Type B pancreatic cell (in vitro differentiated cells): ENCODE data around the gene NUBPL. TPM values are rescaled to one million over a fixed set of nuclear protein-coding genes. Genes with fewer than 3 reads are reported as not detected.

Experiments
- DNase-seq: peaks from one replicate; pipeline ENCODE4 v3.0.0; 2021; ENCODE audit warnings: mixed read lengths; ENCODE audit not compliant: unreplicated experiment; ENCODE audit errors: extremely low spot score
- H3K27ac Mint-ChIP-seq: 2 replicates; pipeline ENCODE4 v1.8.0; 2021; ENCODE audit warnings: mild to moderate bottlenecking, mixed read lengths
- H3K27me3 Mint-ChIP-seq: 2 replicates; pipeline ENCODE4 v1.8.0; 2021; ENCODE audit warnings: mixed read lengths
- H3K36me3 Mint-ChIP-seq: 2 replicates; pipeline ENCODE4 v1.8.0; 2021; ENCODE audit warnings: mixed read lengths
- H3K4me1 Mint-ChIP-seq: one replicate; pipeline ENCODE4 v1.8.0; 2021; ENCODE audit warnings: mixed read lengths; ENCODE audit not compliant: unreplicated experiment
- H3K4me3 Mint-ChIP-seq: 2 replicates; pipeline ENCODE4 v1.8.0; 2021; ENCODE audit warnings: mild to moderate bottlenecking, mixed read lengths
- H3K9me3 Mint-ChIP-seq: 2 replicates; pipeline ENCODE4 v1.8.0; 2021; ENCODE audit warnings: mixed read lengths
- CTCF ChIP-seq: fragments of 200-600 bp; sonication (generic); conservative IDR thresholded peaks from 2 replicates; pipeline ENCODE4 v1.5.0; 2021; ENCODE audit warnings: antibody characterized with exemption, mild to moderate bottlenecking
- total RNA-seq: library from RNA; stranded (reverse); gene quantifications from 2 replicates; pipeline ENCODE4 v1.2.1, GENCODE V29; 2021; ENCODE audit warnings: low replicate concordance

The NUBPL gene
- total RNA-seq, 1 donor from 2014 or later, result 16.5 TPM

GRCh38 chr14:31582836-31583452 is 21.7 kb downstream of the NUBPL start:
- H3K27me3 Mint-ChIP-seq, result no peaks in the 10 kb centered on the region
- TF ChIP-seq CTCF, result no peak
- H3K27ac Mint-ChIP-seq, result no peak overlapping the region
- DNase-seq, result no peak
- H3K4me1 Mint-ChIP-seq, result peaks cover 8% of the 10 kb centered on the region
- no peaks in the 10 kb centered on the region for H3K36me3 Mint-ChIP-seq
- H3K9me3 Mint-ChIP-seq, result no peaks in the 10 kb centered on the region
- H3K4me3 Mint-ChIP-seq, result no peak overlapping the region

- no peak overlapping the region for H3K4me3 Mint-ChIP-seq
Observed at GRCh38 chr14:31590206-31590605, 29.0 kb downstream of the NUBPL start.

GRCh38 chr14:31592122-31592521 is 30.9 kb downstream of the NUBPL start:
- H3K9me3 Mint-ChIP-seq, result no peaks in the 10 kb centered on the region
- no peak for TF ChIP-seq CTCF
- peaks cover 6% of the 10 kb centered on the region for H3K36me3 Mint-ChIP-seq
- DNase-seq, result no peak
- no peaks in the 10 kb centered on the region for H3K27me3 Mint-ChIP-seq
- H3K4me1 Mint-ChIP-seq, result peaks cover 5% of the 10 kb centered on the region
- no peak overlapping the region for H3K27ac Mint-ChIP-seq
- H3K4me3 Mint-ChIP-seq, result no peak overlapping the region

More at GRCh38 chr14:31590206-31590605, 29.0 kb downstream of the NUBPL start:
- H3K27me3 Mint-ChIP-seq, result no peaks in the 10 kb centered on the region
- H3K36me3 Mint-ChIP-seq, result peaks cover 6% of the 10 kb centered on the region
- DNase-seq, result no peak
- no peak overlapping the region for H3K27ac Mint-ChIP-seq
- no peak for TF ChIP-seq CTCF
- no peaks in the 10 kb centered on the region for H3K9me3 Mint-ChIP-seq
- peaks cover 5% of the 10 kb centered on the region for H3K4me1 Mint-ChIP-seq

DNA sequence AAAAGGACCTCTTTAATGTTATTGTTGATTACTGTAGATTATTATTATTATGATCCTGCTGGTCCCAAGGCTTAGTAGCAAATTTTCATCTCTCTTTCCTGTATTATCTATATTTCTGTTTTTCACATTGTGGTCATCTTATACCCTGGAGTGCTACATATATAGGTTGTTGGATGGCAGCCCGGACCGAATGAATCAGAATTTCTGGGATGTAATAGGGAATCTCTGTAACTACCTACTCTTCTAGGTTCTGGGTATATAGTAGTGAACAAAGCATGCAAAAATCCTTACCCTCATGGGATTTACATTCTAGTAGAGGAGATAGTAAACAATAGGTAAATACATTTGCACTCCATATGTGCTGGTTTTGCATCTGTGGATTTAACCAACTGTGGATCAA is 31.4 kb downstream of the NUBPL start:
- no peak for DNase-seq
- Mint-ChIP-seq H3K36me3 (peaks cover 6% of the 10 kb centered on the region), H3K27me3 (no peaks in the 10 kb centered on the region), H3K27ac (no peak overlapping the region), H3K9me3 (no peaks in the 10 kb centered on the region), H3K4me3 (no peak overlapping the region), H3K4me1 (peaks cover 5% of the 10 kb centered on the region)
- TF ChIP-seq CTCF, result no peak

DNA sequence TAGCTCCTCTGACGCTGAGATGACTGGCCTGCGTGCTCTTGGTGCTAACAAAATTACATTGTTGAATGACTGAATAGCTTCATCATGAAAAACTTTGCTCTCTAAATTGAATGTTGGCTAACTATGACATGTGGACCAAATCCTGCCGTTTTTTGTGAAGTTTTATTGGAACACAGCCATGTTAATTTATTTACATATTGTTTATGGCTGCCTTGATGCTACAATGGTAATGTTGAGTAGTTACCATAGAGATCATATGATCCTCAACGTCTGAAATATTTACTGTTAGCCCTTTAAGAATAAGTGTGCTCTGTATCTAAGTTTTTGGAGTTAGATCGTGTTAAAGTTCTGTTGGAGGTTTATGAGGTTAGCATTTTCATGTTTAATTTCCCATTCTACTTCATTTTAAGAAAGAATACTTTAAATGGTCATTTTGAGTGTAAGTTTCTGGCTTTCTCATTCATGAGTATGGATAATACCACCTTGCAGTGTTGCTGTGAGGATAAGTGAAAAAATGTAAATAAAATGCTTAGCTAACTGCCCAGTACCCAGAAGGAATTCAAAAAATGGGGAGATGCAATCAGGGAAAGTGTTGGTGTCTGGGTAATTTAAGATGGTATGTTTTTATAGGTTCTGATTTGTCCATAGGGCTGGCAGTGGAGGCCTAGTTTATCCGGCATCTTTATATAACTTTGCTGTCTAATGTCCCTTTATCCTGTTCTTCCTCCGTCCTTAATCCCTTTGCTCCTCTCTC is 35.3 kb downstream of the NUBPL start:
- no peak for DNase-seq
- Mint-ChIP-seq H3K9me3 (no peaks in the 10 kb centered on the region), H3K27me3 (no peaks in the 10 kb centered on the region), H3K27ac (no peak overlapping the region), H3K4me1 (no peaks in the 10 kb centered on the region), H3K4me3 (no peak overlapping the region), H3K36me3 (peaks cover 20% of the 10 kb centered on the region)
- no peak for TF ChIP-seq CTCF
